GM21619 (cell line): ENCODE data around the gene ELP6.
"Not testable (repeated sequence)": the region's sequence is repeated elsewhere in the genome, so short reads cannot be mapped to it uniquely, and the experiment has no call there.

Experiments used
- ATAC-seq: cut with Tn5 transposase; IDR thresholded peaks from one replicate; pipeline ENCODE4 v1.9.1; 2021; ENCODE audit not compliant: unreplicated experiment

ELP6 gene

DNA sequence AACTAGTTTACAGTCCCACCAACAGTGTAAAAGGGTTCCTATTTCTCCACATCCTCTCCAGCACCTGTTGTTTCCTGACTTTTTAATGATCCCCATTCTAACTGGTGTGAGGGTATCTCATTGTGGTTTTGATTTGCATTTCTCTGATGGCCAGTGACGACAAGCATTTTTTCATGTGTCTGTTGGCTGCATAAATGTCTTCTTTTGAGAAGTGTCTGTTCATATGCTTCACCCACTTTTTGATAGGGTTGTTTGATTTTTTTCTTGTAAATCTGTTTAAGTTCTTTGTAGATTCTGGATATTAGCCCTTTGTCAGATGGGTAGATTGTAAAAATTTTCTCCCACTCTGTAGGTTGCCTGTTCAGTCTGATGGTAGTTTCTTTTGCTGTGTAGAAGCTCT, 45.2 kb downstream of the ELP6 start:
- ATAC-seq: not testable (repeated sequence)

DNA sequence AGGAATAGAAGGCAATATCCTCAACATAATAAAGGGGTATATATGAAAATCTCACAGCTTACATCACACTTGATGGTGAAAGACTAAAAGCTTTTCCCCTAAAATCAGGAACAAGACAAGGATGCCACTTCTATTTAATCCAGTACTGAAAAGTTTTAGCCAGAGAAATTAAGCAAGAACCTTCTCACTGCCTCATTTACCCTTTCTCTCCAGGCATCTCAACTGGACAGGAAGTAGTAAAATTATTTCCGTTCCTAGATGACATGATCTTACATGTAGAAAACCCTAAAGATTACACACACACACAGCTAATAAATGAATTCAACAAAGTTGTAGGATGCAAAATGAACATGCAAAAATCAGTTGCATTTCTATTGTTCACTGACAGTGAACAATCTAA, 48.9 kb downstream of the ELP6 start:
- ATAC-seq: no peak

DNA sequence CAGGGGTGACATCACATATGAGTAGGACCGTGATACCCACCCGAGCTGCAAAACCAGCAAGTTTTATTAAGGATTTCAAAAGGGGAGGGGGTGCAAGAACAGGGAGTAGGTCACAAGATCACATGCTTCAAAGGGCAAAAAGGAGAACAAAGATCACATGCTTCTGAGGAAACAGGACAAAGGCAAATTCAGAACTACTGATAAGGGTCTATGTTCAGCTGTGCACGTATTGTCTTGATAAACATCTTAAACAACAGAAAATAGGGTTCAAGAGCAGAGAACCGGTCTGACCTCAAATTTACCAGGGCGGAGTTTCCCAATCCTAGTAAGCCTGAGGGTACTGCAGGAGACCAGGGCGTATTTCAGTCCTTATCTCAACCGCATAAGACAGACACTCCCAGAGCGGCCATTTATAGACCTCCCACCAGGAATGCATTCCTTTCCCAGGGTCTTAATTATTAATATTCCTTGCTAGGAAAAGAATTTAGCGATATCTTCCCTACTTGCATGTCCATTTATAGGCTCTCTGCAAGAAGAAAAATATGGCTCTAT, 53.9 kb downstream of the ELP6 start:
- not testable (repeated sequence) for ATAC-seq

DNA sequence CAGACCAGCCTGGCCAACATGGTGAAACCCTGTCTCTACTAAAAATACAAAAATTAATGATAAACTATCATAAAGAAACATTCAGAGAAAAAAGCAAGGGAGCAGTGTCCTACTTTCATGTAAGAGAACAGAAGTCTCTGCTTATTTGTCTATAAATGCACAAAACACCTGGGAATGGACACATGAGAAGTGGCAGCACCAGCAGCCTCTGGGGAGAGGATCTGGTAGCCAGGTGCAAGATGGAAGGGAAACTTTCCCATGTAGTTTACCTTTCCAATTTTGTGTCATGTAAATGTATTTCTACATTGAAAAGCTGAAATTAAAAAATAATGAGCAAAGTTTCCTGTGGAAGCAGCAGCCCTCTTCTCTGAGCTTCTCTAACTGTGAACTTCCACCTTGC, 56.5 kb downstream of the ELP6 start:
- ATAC-seq: no peak

DNA sequence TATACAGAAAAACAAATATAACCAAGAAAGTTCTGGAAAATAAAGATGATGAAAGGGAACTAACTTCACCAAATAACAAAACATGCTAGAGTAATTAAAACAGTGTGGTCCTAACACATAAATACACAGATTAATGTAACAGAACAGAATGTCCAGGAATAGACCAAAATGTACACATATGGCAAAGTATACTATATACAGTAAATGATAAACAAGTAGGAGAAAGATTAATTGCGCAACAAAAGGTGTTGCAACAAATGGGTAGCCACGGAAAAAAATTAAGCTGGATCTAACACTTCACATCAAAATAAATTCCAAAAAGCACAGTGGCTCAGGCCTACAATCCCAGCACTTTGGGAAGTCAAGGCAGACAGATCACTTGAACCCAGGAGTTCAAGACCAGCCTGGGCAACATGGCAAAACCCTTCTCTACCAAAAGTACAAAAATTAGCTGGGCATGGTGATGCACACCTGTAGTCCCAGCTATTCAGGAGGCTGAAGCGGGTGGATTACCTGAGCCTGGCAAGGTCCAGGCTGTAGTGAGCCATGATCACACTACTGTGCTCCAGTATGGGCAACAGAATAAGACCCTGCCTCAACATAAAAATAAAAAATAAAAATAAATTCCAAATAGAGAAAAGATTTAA, 57.6 kb downstream of the ELP6 start:
- ATAC-seq: no peak

DNA sequence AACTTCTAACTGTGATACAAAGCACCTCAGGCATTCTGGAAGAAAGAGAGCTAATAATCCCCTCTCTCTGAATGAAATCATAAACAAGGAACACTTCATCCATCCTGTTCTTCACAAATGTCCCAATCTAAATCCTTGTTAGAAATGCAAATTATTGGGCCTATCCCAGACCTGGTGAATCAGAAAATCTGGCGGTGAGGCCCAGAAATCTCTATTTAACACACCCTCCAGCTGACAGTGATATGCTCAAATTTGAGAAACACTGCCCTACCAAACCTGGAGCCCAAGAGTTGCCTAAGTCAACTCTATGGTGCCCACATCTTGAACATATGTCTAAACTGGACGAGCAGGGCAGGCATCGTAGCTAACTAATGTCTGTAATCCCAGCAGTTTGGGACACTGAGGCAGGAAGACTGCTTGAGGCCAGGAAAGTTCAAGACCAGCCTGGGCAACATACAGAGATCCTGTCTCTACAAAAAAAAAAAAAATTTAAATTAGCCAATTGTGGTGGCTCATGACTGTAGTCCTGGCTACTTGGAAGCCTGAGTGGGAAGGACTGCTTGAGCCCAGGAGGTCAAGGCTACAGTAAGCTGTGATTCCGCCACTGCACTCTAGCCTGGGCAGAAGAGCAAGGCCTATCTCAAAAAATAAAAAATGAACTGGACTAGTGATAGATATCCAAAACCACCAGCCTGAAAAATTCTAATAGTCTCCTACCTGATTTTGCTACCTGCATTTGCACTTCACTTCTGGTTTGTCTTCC, 60.9 kb downstream of the ELP6 start:
- no peak for ATAC-seq
